ENCODE data around the gene H6PD.

H6PD gene

GRCh38 chr1:9244501-9245229, 10.1 kb downstream of the H6PD start:
- Mint-ChIP-seq H3K27ac (no peak overlapping the region), H3K27me3 (no peaks in the 10 kb centered on the region), H3K4me1 (peaks cover 36% of the 10 kb centered on the region), H3K9me3 (no peaks in the 10 kb centered on the region), H3K36me3 (peaks cover 2% of the 10 kb centered on the region), H3K4me3 (no peak overlapping the region)

GRCh38 chr1:9245230-9245619, 10.7 kb downstream of the H6PD start:
- Mint-ChIP-seq H3K4me3 (no peak overlapping the region), H3K27ac (no peak overlapping the region), H3K4me1 (peaks cover 31% of the 10 kb centered on the region), H3K36me3 (peaks cover 2% of the 10 kb centered on the region), H3K27me3 (no peaks in the 10 kb centered on the region), H3K9me3 (no peaks in the 10 kb centered on the region)

- H3K27ac Mint-ChIP-seq = no peak overlapping the region
- H3K36me3 Mint-ChIP-seq = peaks cover 2% of the 10 kb centered on the region
- H3K4me3 Mint-ChIP-seq = no peak overlapping the region
- no peaks in the 10 kb centered on the region for H3K9me3 Mint-ChIP-seq
- H3K27me3 Mint-ChIP-seq = no peaks in the 10 kb centered on the region
- H3K4me1 Mint-ChIP-seq = peaks cover 26% of the 10 kb centered on the region
These were observed 11.1 kb downstream of the H6PD start for GRCh38 chr1:9245661-9246060.

- Mint-ChIP-seq H3K4me1 (peaks cover 24% of the 10 kb centered on the region), H3K9me3 (no peaks in the 10 kb centered on the region), H3K36me3 (peaks cover 2% of the 10 kb centered on the region), H3K27ac (no peak overlapping the region), H3K4me3 (no peak overlapping the region), H3K27me3 (no peaks in the 10 kb centered on the region)
These were observed 11.6 kb downstream of the H6PD start for GRCh38 chr1:9246215-9246614.

GRCh38 chr1:9246841-9247785, 12.5 kb downstream of the H6PD start:
- no peaks in the 10 kb centered on the region for H3K9me3 Mint-ChIP-seq
- H3K27ac Mint-ChIP-seq = no peak overlapping the region
- no peak overlapping the region for H3K4me3 Mint-ChIP-seq
- peaks cover 2% of the 10 kb centered on the region for H3K36me3 Mint-ChIP-seq
- no peaks in the 10 kb centered on the region for H3K27me3 Mint-ChIP-seq
- H3K4me1 Mint-ChIP-seq = peaks cover 22% of the 10 kb centered on the region

- Mint-ChIP-seq H3K36me3 (peaks cover 2% of the 10 kb centered on the region), H3K9me3 (no peaks in the 10 kb centered on the region), H3K4me3 (no peak overlapping the region), H3K27ac (no peak overlapping the region), H3K27me3 (no peaks in the 10 kb centered on the region), H3K4me1 (peaks cover 19% of the 10 kb centered on the region)
These were observed 13.3 kb downstream of the H6PD start for GRCh38 chr1:9247894-9248293.

- H3K9me3 Mint-ChIP-seq = no peaks in the 10 kb centered on the region
- H3K4me3 Mint-ChIP-seq = no peak overlapping the region
- H3K36me3 Mint-ChIP-seq = peaks cover 2% of the 10 kb centered on the region
- H3K27me3 Mint-ChIP-seq = no peaks in the 10 kb centered on the region
- H3K27ac Mint-ChIP-seq = no peak overlapping the region
- peaks cover 16% of the 10 kb centered on the region for H3K4me1 Mint-ChIP-seq
These were observed 14.0 kb downstream of the H6PD start for GRCh38 chr1:9248341-9249262.

- no peaks in the 10 kb centered on the region for H3K9me3 Mint-ChIP-seq
- no peak overlapping the region for H3K4me3 Mint-ChIP-seq
- no peak overlapping the region for H3K27ac Mint-ChIP-seq
- H3K36me3 Mint-ChIP-seq = peaks cover 2% of the 10 kb centered on the region
- H3K4me1 Mint-ChIP-seq = peaks cover 18% of the 10 kb centered on the region
- no peaks in the 10 kb centered on the region for H3K27me3 Mint-ChIP-seq
These were observed 14.6 kb downstream of the H6PD start for GRCh38 chr1:9249263-9249533.

- H3K27ac Mint-ChIP-seq = no peak overlapping the region
- no peaks in the 10 kb centered on the region for H3K27me3 Mint-ChIP-seq
- H3K4me3 Mint-ChIP-seq = no peak overlapping the region
- no peaks in the 10 kb centered on the region for H3K9me3 Mint-ChIP-seq
- peaks cover 18% of the 10 kb centered on the region for H3K4me1 Mint-ChIP-seq
- peaks cover 2% of the 10 kb centered on the region for H3K36me3 Mint-ChIP-seq
These were observed 15.2 kb downstream of the H6PD start for GRCh38 chr1:9249534-9250410.

- Mint-ChIP-seq H3K27ac (no peak overlapping the region), H3K9me3 (no peaks in the 10 kb centered on the region), H3K27me3 (no peaks in the 10 kb centered on the region), H3K4me1 (peaks cover 18% of the 10 kb centered on the region), H3K4me3 (no peak overlapping the region), H3K36me3 (peaks cover 2% of the 10 kb centered on the region)
These were observed 16.1 kb downstream of the H6PD start for GRCh38 chr1:9250411-9251381.

GRCh38 chr1:9251501-9251900, 16.9 kb downstream of the H6PD start:
- H3K27me3 Mint-ChIP-seq = no peaks in the 10 kb centered on the region
- H3K4me3 Mint-ChIP-seq = no peak overlapping the region
- no peak overlapping the region for H3K27ac Mint-ChIP-seq
- H3K9me3 Mint-ChIP-seq = no peaks in the 10 kb centered on the region
- H3K4me1 Mint-ChIP-seq = peaks cover 18% of the 10 kb centered on the region
- H3K36me3 Mint-ChIP-seq = peaks cover 2% of the 10 kb centered on the region

- Mint-ChIP-seq H3K36me3 (peaks cover 4% of the 10 kb centered on the region), H3K27ac (peak overlapping the region; percentile 61)
These were observed 18.4 kb downstream of the H6PD start for GRCh38 chr1:9253004-9253403.

GRCh38 chr1:9253453-9254105, 19.0 kb downstream of the H6PD start:
- Mint-ChIP-seq H3K4me3 (no peak overlapping the region), H3K27me3 (no peaks in the 10 kb centered on the region), H3K27ac (no peak overlapping the region), H3K9me3 (no peaks in the 10 kb centered on the region), H3K4me1 (peaks cover 34% of the 10 kb centered on the region), H3K36me3 (peaks cover 2% of the 10 kb centered on the region)

More at GRCh38 chr1:9253004-9253403, 18.4 kb downstream of the H6PD start:
- H3K4me1 Mint-ChIP-seq = peaks cover 28% of the 10 kb centered on the region
- H3K4me3 Mint-ChIP-seq = no peak overlapping the region
- H3K9me3 Mint-ChIP-seq = no peaks in the 10 kb centered on the region
- H3K27me3 Mint-ChIP-seq = no peaks in the 10 kb centered on the region
